Embryonic facial prominence (tissue), 1 donor: ENCODE measurements around the gene GRIK4.
"Not testable (repeated sequence)": the region's sequence is repeated elsewhere in the genome, so short reads cannot be mapped to it uniquely, and the experiment has no call there.

Experiments
- DNase-seq: peaks from one replicate; pipeline ENCODE4 v3.0.0-alpha.2; 2016; ENCODE audit errors: extremely low spot score

GRIK4 gene

GRCh38 chr11:120577041-120577440 is 65.5 kb downstream of the GRIK4 start:
- DNase-seq, result no peak

GRCh38 chr11:120577624-120578363 is 66.2 kb downstream of the GRIK4 start:
- DNase-seq, result no peak

GRCh38 chr11:120578596-120579154 is 67.1 kb downstream of the GRIK4 start:
- DNase-seq, result no peak

GRCh38 chr11:120579611-120580031 is 68.1 kb downstream of the GRIK4 start:
- DNase-seq, result no peak

GRCh38 chr11:120581313-120581712 is 69.8 kb downstream of the GRIK4 start:
- DNase-seq, result no peak

- not testable (repeated sequence) for DNase-seq
Observed at GRCh38 chr11:120582535-120582934, 71.0 kb downstream of the GRIK4 start.

GRCh38 chr11:120586072-120586471 is 74.5 kb downstream of the GRIK4 start:
- no peak for DNase-seq

- no peak for DNase-seq
Observed at GRCh38 chr11:120586728-120587127, 75.2 kb downstream of the GRIK4 start.

- DNase-seq, result no peak
Observed at GRCh38 chr11:120587299-120587698, 75.8 kb downstream of the GRIK4 start.

GRCh38 chr11:120589376-120589775 is 77.8 kb downstream of the GRIK4 start:
- DNase-seq, result no peak

- DNase-seq, result no peak
Observed at GRCh38 chr11:120590472-120590871, 78.9 kb downstream of the GRIK4 start.

GRCh38 chr11:120594746-120595145 is 83.2 kb downstream of the GRIK4 start:
- no peak for DNase-seq

GRCh38 chr11:120595557-120595956 is 84.0 kb downstream of the GRIK4 start:
- no peak for DNase-seq

- no peak for DNase-seq
Observed at GRCh38 chr11:120597250-120598215, 86.0 kb downstream of the GRIK4 start.

- no peak for DNase-seq
Observed at GRCh38 chr11:120598517-120599257, 87.1 kb downstream of the GRIK4 start.

GRCh38 chr11:120599816-120600420 is 88.4 kb downstream of the GRIK4 start:
- no peak for DNase-seq

GRCh38 chr11:120601536-120601935 is 90.0 kb downstream of the GRIK4 start:
- no peak for DNase-seq

- no peak for DNase-seq
Observed at GRCh38 chr11:120603071-120603470, 91.5 kb downstream of the GRIK4 start.

GRCh38 chr11:120605469-120605868 is 93.9 kb downstream of the GRIK4 start:
- no peak for DNase-seq

- DNase-seq, result no peak
Observed at GRCh38 chr11:120606211-120607010, 94.9 kb downstream of the GRIK4 start.
